Fibroblast of skin of right biceps (primary cell): ENCODE data around the gene RIF1.

Experiments
- DNase-seq: peaks from one replicate; pipeline ENCODE4 v3.0.0-alpha.2; 2013

Gene RIF1, protein sequence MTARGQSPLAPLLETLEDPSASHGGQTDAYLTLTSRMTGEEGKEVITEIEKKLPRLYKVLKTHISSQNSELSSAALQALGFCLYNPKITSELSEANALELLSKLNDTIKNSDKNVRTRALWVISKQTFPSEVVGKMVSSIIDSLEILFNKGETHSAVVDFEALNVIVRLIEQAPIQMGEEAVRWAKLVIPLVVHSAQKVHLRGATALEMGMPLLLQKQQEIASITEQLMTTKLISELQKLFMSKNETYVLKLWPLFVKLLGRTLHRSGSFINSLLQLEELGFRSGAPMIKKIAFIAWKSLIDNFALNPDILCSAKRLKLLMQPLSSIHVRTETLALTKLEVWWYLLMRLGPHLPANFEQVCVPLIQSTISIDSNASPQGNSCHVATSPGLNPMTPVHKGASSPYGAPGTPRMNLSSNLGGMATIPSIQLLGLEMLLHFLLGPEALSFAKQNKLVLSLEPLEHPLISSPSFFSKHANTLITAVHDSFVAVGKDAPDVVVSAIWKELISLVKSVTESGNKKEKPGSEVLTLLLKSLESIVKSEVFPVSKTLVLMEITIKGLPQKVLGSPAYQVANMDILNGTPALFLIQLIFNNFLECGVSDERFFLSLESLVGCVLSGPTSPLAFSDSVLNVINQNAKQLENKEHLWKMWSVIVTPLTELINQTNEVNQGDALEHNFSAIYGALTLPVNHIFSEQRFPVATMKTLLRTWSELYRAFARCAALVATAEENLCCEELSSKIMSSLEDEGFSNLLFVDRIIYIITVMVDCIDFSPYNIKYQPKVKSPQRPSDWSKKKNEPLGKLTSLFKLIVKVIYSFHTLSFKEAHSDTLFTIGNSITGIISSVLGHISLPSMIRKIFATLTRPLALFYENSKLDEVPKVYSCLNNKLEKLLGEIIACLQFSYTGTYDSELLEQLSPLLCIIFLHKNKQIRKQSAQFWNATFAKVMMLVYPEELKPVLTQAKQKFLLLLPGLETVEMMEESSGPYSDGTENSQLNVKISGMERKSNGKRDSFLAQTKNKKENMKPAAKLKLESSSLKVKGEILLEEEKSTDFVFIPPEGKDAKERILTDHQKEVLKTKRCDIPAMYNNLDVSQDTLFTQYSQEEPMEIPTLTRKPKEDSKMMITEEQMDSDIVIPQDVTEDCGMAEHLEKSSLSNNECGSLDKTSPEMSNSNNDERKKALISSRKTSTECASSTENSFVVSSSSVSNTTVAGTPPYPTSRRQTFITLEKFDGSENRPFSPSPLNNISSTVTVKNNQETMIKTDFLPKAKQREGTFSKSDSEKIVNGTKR (N-terminal part only)

DNA sequence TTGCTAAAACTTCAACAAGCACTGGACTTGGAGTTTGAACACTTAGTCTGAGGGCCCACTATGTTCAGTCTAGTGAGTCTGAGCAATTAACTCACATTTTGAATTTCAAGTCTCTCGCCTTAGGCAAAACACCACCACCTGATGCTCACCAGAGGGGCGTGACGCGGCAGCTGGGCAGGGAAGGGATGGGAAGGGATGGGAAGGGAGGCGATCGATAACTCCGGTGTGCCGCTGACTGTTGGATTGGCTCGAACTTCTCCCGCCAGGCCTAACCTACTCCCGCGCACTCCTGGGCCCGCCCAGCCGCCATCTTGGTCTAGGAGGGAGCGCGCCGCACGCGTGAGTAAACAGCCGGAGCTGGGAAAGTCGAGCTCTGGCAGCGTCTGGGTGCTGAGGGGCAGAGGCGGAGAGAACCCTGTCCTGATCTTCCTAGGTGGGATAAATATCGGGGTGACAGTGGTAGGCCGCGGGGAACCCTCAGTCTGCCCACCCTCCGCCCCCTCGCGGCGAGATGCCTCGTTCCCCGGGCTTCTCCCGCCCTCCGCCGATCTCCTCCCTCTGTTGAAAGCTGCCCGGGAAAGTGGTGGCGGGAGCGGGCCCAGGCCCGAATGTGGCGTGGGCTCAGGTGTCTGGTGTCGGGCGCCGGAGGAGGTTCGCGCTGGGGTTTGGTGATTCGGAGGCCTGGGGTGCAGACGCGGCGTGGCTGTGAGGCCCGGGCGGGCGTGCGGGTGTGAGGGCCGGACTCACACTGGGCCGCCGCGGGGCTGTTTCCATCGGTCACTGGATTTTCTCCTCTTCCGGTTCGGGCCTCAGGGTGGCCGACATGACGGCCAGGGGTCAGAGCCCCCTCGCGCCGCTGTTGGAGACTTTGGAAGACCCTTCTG, at the start of gene RIF1:
RIF1 (plus strand) TSS at position 302 of the 884 bp plus-strand sequence; CDS start at position 824, 522 bp downstream.
- DNase-seq, result peak; percentile 94

DNA sequence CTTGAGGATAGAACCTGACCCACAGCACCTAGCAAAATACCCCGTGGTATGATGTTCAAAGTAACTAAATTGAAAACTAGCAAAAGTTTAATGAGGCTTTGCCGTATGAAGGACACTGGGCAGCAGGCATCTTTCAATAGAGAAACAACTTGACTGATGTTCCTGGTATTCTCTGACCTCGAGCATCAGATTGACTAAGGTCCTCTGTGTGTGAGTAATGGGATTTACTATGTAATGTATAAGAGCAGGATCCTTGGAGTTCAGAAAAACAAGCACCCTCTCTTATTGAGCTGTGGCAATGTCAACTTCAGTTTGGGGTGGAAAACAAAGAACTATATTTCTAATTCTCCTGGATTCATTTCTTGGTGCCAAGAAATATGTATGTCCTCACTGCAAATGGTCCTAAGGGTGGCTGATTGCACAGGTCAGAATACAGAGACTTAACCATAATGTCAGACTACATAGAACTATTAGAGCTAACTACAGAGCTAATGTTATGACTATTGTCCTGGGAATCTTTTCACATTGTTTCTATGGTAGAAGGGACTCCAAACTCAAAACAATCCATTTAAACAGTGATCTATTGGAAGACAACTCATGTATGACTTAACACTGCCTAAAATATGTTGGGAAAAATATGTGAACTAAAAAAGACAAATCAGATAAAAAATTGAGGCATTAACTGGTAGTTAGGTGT, 47.9 kb upstream of the RIF1 start:
- peak; percentile 67 for DNase-seq

DNA sequence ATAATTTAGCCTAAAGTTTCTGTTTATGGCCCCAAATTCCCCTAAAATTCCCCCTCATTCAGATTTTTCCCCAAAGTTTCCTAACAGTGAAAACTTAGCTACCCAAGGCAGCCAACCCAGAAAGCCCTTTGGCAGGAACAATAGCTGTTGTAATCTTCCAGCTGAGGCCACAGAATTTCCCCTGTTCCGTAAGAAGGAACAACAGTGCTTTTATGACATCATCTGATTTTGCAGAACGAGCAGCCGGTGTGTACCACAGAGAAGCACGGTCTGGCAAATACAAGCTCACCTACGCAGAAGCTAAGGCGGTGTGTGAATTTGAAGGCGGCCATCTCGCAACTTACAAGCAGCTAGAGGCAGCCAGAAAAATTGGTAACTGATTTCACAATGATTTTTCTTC, 46.0 kb upstream of the RIF1 start:
- DNase-seq, result no peak

DNA sequence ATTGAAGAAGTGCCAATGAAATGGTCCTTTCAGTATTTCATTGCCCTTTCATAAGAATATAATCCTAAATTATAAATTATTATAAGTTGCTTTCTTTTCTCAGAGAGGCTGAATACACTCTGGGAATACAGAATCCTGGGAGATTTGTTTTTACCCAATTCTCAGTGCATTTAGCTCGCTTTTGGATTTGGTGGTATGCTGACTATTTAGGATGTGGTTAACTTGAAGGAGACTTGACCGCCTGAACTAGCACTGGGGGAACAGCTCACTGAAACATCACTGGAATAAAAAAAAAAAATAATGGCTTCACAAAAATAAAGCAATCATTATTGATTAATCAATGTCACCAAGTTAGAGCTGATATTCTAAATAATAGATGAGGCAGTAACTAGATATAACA, 42.1 kb upstream of the RIF1 start:
- peak; percentile 63 for DNase-seq

DNA sequence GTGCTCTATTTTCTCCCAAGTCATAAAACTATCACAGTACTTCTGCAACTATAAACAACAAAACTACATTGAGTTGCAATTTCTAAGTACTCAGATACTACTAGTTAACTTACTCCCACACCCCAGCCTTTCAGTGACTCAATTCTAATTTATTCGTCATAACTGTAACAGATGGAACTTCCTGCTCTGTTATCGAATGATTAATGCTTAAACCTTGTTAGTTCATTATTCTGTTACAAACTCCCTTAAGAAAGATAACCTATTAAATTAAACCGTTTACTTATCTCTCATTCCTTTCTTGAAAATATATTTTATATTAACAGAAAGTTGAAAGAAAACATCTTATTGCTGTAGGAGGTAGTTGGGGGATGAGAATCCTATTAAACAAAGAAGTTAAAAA, 35.3 kb upstream of the RIF1 start:
- DNase-seq, result peak; percentile 83

DNA sequence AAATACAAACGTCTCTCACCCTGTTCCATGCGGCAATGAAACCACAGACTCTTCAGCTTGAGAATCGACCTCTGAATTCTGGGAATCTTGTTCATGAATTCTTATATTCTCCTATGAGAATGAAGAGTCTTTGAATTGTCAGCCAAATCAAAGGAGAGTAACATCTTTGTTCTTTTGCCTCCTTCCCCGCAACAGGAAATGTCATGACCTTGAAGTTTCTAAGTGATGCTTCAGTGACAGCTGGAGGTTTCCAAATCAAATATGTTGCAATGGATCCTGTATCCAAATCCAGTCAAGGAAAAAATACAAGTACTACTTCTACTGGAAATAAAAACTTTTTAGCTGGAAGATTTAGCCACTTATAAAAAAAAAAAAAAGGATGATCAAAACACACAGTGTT, 30.5 kb upstream of the RIF1 start:
- DNase-seq, result peak; percentile 22

DNA sequence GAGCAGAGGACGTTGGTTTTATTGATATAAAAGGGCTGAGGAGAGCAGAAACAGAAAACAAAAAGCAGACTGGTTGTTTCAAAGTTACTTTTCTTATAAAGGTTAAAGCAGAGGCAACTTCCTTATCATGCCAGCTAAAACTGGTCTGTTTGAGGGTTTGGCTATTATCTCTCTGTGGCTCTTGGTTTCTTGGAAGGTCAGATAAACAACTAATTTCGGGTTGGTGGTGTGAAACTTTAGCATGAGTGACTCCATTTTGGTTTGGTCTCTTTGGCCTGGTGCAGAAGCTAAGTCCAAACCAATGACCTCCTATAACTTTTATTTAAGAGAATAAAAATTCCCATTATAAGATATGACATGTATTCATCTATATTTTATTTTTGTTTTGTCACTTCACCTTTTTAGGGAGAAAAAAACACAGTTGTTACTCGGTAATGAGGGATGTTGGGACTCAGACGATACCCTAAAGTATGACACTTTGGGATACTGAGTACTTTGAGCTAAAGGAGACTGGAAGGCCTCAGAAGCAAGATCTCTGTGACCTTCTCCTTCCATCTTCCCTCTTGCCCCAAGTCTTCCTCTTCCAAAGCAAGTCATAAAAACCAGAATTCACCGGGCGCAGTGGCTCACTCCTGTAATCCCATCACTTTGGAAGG, 29.0 kb upstream of the RIF1 start:
- no peak for DNase-seq

DNA sequence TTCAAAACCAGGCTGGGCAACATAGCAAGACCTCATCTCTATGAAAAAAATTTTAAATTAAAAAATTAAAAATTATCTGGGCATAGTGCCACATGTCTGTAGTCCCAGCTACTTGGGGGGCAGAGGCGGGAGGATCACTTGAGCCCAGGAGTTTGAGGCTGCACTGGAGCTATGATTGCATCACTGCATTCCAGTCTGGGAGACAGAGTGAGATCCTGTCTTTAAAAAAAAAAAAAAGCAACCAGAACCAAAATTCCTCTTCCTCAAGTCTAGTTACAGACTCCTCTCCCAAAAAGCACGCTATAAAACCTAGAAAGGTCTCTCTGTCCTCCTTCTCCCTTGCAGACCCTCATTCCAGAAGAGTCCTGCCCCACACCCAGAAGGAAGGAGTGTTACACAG, 28.4 kb upstream of the RIF1 start:
- peak; percentile 80 for DNase-seq

DNA sequence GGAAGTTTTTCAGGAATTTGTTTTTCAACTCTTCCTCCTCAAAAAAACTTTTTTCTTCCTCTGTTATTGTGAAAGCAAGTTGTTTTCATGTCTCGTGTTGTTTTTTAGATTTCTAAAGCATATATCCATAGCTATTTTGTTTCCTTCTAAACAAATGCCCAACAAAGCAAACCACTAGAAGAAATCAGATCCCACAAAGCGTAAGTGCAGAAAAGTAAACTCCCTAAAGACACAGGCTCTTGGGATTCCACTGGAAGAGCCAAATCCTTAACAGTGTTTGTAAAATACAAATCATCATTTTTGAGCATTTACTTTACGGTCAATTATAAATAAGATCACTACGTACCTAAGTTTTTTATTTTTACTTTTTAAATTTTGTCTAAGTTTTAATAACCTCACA, 21.7 kb upstream of the RIF1 start:
- DNase-seq, result no peak

DNA sequence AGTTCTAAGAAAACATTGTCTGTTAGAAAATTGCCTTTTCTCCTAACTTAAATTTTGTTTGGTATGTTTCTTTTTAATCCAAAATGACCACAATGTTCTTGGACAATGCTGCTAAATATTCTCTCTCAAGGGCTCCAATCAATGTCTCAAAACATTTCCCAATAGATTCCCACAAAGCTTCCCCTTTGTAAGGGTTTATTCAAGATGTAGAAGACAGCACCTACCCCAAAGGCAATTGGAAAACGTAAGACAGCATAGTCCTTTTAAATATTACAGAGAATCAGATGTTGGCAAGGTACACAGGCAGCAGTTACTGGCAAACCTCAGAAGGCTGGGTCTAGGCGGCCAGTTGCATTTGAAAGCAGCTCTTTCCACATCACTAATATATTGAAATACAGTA, 18.3 kb upstream of the RIF1 start:
- DNase-seq, result no peak

DNA sequence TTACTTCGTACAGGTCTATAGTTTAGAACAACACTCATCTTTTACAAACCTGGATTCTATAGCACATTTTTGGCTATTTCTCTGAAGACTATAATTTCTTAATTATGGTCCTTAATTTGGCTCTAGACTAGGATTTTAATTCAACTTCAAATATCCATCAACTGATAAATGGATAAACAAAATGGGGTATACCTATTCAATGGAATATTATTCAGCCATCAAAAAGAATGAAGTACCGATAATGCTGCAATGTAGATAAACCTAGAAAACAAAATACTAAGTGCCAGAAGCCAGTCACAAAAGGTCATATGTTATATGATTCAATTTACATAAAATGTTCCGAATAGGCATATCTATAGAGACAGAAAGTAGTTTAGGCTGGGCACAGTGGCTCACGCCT, 15.2 kb upstream of the RIF1 start:
- no peak for DNase-seq

DNA sequence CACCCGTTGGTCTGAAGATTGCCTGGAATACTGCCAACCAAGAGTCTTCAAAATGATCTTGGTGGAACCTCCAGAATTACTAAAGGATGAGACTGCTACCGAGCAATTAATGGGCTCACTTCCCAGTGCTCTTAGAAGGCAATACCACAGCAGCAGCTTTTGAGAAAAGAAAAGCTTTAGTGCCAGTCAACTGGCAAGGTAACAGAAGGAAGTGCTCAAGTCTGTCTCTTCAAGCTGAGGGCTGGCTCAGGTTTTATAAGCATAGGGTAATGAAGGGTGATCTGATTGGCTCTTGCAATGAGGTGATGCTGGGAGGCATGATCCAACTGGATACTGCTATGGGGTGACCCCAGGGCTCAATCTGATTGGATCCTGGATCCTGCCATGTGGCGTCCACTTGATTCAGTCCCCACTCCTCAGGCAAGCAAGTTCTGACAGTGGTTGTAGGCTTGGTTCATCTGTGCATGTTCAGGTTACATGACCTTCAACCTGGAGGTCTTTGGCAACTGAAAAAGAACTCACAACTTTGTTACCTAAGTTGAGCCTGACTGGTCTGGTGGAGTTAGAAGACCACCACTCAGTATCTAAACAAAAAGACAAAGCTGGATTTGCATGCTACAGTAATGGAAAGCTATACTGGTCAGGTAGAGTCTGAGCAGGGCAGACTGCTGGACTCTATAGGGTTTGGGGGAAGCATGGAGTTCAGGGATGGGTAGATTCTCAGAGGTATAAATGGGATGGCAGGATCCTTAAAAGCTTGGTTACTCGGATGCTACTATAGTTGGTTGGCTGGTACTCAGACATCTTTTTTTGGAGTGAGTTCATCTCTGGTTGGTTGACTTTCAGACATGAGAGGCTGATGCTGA, 14.0 kb upstream of the RIF1 start:
- DNase-seq, result no peak

DNA sequence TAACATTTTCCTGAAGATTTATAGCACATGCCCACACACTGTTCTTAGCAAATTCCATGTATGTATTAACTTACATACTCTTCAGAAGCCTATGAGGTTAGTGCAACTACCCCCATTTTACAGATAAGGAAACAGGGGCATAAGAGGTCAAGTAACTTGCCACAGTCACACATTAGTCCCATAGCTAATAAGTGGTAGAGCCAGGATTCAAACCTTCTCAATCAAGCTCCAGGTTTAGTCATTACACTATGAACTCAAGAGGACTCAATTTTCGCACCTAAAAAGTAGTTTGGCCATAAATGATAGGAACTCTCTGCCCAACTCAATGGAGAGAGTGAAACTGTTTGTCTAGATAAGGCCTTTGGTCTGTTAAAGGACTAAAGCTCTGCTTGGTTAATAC, 9.7 kb upstream of the RIF1 start:
- no peak for DNase-seq

DNA sequence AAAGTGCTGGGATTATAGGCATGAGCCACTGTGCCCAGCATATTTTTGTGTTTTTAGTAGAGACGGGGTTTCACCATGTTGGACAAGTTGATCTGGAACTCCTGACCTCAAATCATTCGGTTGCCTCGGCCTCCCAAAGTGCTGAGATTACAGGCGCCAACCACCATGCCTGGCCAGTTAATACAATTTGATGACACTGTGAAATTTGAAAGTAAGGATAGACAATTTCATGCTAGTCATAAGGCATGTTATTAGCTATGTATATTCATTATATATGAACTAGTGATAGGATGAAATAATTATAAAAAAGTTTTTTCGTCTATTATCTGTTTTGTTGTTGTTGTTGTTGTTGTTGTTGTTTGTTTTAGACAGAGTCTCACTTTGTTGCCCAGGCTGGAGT, 8.6 kb upstream of the RIF1 start:
- DNase-seq, result no peak

DNA sequence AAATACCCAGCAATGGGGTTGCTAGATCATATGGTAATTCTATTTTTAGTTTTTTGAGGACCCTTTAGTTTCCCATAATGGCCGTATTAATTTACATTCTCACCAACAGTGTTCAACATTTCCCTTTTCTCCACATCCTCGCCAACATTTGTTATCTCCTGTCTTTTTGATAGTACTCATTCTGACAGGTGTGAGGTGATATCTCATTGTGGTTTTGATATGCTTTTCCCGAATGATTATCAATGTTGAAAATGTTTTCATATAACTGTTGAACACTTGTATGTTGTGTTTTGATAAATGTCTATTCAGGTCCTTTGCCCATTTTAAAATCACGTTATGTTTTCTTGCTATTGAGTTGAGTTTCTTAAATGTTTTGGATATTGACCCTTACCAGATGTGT, 5.8 kb upstream of the RIF1 start:
- no peak for DNase-seq

DNA sequence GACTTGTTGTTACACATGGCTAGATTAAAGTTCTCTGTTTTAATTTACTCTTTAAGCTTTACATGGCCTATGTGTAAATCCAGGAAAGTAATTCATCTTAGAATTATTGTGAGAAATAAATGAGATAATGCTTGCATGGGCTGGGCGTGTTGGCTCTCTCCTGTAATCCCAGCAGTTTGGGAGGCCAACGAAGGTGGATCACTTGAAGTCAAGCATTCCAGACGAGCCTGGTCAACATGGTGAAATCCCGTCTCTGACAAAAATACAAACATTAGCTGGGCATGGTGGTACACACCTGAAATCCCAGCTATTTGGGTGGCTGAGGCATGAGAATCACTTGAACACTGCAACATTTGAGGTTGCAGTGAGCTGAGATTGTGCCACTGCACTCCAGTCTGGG, 4.3 kb upstream of the RIF1 start:
- no peak for DNase-seq

DNA sequence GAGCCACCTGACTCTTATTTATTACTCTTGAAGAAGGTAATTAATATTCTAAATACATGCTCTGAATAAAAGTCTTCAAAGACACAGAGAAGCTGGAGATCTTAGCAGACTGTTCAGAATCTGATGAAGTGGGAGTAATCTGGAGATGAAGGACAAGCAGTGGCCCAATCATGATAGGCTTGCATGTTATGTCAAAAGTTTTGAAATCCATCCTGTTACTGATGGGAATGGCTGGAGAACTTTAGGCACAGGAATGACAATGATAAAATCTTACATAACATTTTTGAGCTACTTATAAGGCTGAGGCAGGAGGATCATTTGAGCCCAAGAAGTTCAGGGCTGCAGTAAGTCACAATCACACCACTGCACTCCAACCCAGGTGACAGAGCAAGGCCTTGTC, 2.4 kb upstream of the RIF1 start:
- no peak for DNase-seq

DNA sequence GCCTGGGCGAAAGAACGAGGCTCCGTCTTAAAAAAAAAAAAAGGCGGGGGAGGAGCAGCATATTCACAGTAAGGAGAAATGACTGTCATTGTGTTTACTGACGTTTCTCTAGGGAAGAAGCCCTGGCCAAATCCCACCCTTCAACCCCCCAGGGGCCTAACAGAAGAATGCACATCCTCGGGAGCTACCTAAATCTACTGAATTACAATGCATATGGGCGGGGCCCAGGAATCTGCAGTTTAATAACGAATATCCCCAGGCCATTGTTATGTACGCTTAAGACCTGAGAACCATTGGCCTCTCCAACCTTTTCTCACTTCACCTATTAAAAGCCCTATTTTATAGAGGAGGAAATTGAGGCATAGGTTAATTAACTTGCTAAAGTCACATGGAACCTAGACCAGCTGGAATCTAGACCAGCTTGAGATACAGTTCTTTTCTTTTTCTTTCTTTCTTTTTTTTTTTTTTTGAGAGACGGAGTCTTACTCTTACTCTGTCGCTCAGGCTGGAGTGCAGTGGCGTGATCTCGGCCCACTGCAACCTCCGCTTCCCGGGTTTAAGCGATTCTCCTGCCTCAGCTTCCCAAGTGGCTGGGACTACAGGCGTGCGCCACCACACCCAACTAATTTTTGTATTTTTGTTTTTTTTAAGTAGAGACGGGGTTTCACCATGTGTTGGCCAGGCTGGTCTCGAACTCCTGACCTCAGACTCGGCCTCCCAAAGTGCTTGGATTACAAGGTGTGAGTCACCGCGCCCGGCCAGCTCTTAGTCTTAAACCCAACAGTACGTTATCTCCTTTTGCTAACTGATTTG, 708 bp upstream of the RIF1 start:
- no peak for DNase-seq

DNA sequence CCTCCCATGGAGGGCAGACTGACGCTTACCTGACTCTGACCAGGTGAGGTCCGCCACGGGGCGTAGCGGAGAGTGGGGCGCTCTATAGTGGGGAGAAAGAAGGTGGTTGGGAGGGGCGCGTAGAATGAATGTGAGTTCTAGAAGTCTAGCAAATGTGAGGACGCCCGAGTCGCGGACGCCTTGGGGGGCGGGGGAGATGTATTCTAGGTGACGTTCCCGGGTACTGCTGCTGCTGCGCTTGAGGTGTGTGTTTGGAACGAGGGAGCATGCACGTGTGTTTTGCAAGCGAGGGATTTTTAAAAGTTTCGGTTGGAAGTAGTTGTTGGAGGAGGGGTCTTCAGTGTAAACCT, 758 bp downstream of the RIF1 start:
- DNase-seq, result peak; percentile 33
